MM.1S (cell line): ENCODE results near the gene NLK.

Experiments used
- DNase-seq: peaks from one replicate; pipeline ENCODE4 v3.0.0-alpha.2; 2015
- H2AFZ ChIP-seq: fragments of 300-600 bp; sonication (generic); 2 replicates; pipeline ENCODE4 v1.6.0; 2016; ENCODE audit warnings: antibody characterized with exemption, low read length
- H3F3A ChIP-seq: fragments of 300-600 bp; sonication (generic); 2 replicates; pipeline ENCODE4 v1.6.1; 2016; ENCODE audit warnings: mild to moderate bottlenecking, antibody characterized with exemption, low read length, moderate library complexity, mixed read lengths; ENCODE audit not compliant: insufficient read depth
- H3K27ac ChIP-seq: fragments of 300-600 bp; sonication (generic); 2 replicates; pipeline ENCODE4 v1.5.1; 2016; ENCODE audit warnings: mild to moderate bottlenecking, low read length
- H3K27me3 ChIP-seq: fragments of 300-600 bp; sonication (generic); replicated peaks from 2 replicates; pipeline ENCODE4 v1.6.0; 2016; ENCODE audit warnings: low read length; ENCODE audit not compliant: insufficient read depth
- H3K36me3 ChIP-seq: fragments of 300-600 bp; sonication (generic); replicated peaks from 2 replicates; pipeline ENCODE4 v1.6.1; 2016; ENCODE audit warnings: mild to moderate bottlenecking, low read length, mixed read lengths; ENCODE audit not compliant: insufficient read depth
- H3K4me1 ChIP-seq: fragments of 300-600 bp; sonication (generic); 2 replicates; pipeline ENCODE4 v1.6.1; 2016; ENCODE audit warnings: low read length, mixed read lengths
- H3K4me2 ChIP-seq: fragments of 300-600 bp; sonication (generic); 2 replicates; pipeline ENCODE4 v1.6.0; 2016; ENCODE audit warnings: low read depth, low read length
- H3K4me3 ChIP-seq: fragments of 300-600 bp; sonication (generic); 2 replicates; pipeline ENCODE4 v1.5.1; 2016; ENCODE audit warnings: low read length, mixed read lengths
- H3K79me2 ChIP-seq: fragments of 300-600 bp; sonication (generic); 2 replicates; pipeline ENCODE4 v1.6.1; 2016; ENCODE audit warnings: mixed run types, low read length, mixed read lengths
- H3K9ac ChIP-seq: fragments of 300-600 bp; sonication (generic); 2 replicates; pipeline ENCODE4 v1.6.1; 2016; ENCODE audit warnings: low read length, mixed read lengths
- H3K9me2 ChIP-seq: fragments of 300-600 bp; sonication (generic); replicated peaks from 2 replicates; pipeline ENCODE4 v1.6.1; 2016; ENCODE audit warnings: mild to moderate bottlenecking, low read length, mixed read lengths; ENCODE audit not compliant: insufficient read depth
- H3K9me3 ChIP-seq: fragments of 300-600 bp; sonication (generic); replicated peaks from 2 replicates; pipeline ENCODE4 v1.6.1; 2016; ENCODE audit warnings: mild to moderate bottlenecking, low read length, mixed read lengths; ENCODE audit not compliant: insufficient read depth
- H4K20me1 ChIP-seq: fragments of 300-600 bp; sonication (generic); 2 replicates; pipeline ENCODE4 v1.6.1; 2016; ENCODE audit warnings: mild to moderate bottlenecking, low read length, moderate library complexity, mixed read lengths; ENCODE audit not compliant: insufficient read depth
- CTCF ChIP-seq: fragments of 300-600 bp; sonication (generic); IDR thresholded peaks from 2 replicates; pipeline ENCODE4 v1.5.1; 2016; ENCODE audit warnings: antibody characterized with exemption, low read length, mixed read lengths
- EZH2 ChIP-seq: fragments of 300-600 bp; sonication (generic); optimal IDR thresholded peaks from 2 replicates; pipeline ENCODE3; 2017; ENCODE audit warnings: low read depth, mild to moderate bottlenecking, antibody characterized with exemption, low read length, mixed read lengths
- EZH2phosphoT487 ChIP-seq: fragments of 300-600 bp; sonication (generic); IDR thresholded peaks from 2 replicates; pipeline ENCODE4 v1.6.1; 2018; ENCODE audit warnings: antibody characterized with exemption, low read length

Gene NLK

GRCh38 chr17:28092088-28092487 lies 49.6 kb downstream of the NLK start:
- no peaks in the 10 kb centered on the region for H3K9me3 ChIP-seq
- no peak for TF ChIP-seq EZH2
- TF ChIP-seq CTCF, result no peak
- TF ChIP-seq EZH2phosphoT487, result no peak
- H3K4me3 ChIP-seq, result no peak overlapping the region
- H3K27me3 ChIP-seq, result no peaks in the 10 kb centered on the region
- H3K9ac ChIP-seq, result no peak overlapping the region
- H3F3A ChIP-seq, result no peaks in the 10 kb centered on the region
- 0 out of 2 replicates have a peak, but pooled peaks cover 7% of the 10 kb centered on the region for H3K79me2 ChIP-seq
- H3K4me1 ChIP-seq, result no peaks in the 10 kb centered on the region
- H3K36me3 ChIP-seq, result no peaks in the 10 kb centered on the region
- no peak for DNase-seq
- no peaks in the 10 kb centered on the region for H3K9me2 ChIP-seq
- H3K4me2 ChIP-seq, result no peak overlapping the region
- no peak overlapping the region for H2AFZ ChIP-seq
- no peaks in the 10 kb centered on the region for H4K20me1 ChIP-seq
- no peak overlapping the region for H3K27ac ChIP-seq

- Histone ChIP-seq H3K4me1 (peaks cover 11% of the 10 kb centered on the region), H3K4me2 (no peak overlapping the region), H3K27ac (no peak overlapping the region), H3K9me2 (no peaks in the 10 kb centered on the region), H3K9me3 (no peaks in the 10 kb centered on the region), H3F3A (0 out of 2 replicates have a peak, but pooled peaks cover 1% of the 10 kb centered on the region), H3K36me3 (no peaks in the 10 kb centered on the region), H3K4me3 (no peak overlapping the region), H3K9ac (no peak overlapping the region), H3K79me2 (no peaks in the 10 kb centered on the region), H2AFZ (no peak overlapping the region), H3K27me3 (no peaks in the 10 kb centered on the region), H4K20me1 (no peaks in the 10 kb centered on the region)
- TF ChIP-seq EZH2 (no peak), EZH2phosphoT487 (no peak), CTCF (no peak)
- no peak for DNase-seq
Measured at GRCh38 chr17:28093999-28094716, 51.7 kb downstream of the NLK start.

GRCh38 chr17:28096756-28097155 lies 54.3 kb downstream of the NLK start:
- no peak overlapping the region for H3K9ac ChIP-seq
- no peaks in the 10 kb centered on the region for H3K36me3 ChIP-seq
- DNase-seq, result no peak
- no peak overlapping the region for H3K4me2 ChIP-seq
- no peaks in the 10 kb centered on the region for H3K79me2 ChIP-seq
- H3K9me2 ChIP-seq, result no peaks in the 10 kb centered on the region
- H3F3A ChIP-seq, result 0 out of 2 replicates have a peak, but pooled peaks cover 2% of the 10 kb centered on the region
- no peaks in the 10 kb centered on the region for H4K20me1 ChIP-seq
- no peaks in the 10 kb centered on the region for H3K27me3 ChIP-seq
- H3K4me3 ChIP-seq, result no peak overlapping the region
- no peaks in the 10 kb centered on the region for H3K9me3 ChIP-seq
- H2AFZ ChIP-seq, result no peak overlapping the region
- no peak overlapping the region for H3K27ac ChIP-seq
- H3K4me1 ChIP-seq, result peaks cover 11% of the 10 kb centered on the region
- TF ChIP-seq CTCF, result no peak
- TF ChIP-seq EZH2, result no peak
- TF ChIP-seq EZH2phosphoT487, result no peak
